GM19395 (cell line): ENCODE results near the gene EDEM1.
"Not testable (repeated sequence)": the region's sequence is repeated elsewhere in the genome, so short reads cannot be mapped to it uniquely, and the experiment has no call there.

ENCODE experiments used
- ATAC-seq: cut with Tn5 transposase; IDR thresholded peaks from one replicate; pipeline ENCODE4 v1.9.1; 2021; ENCODE audit warnings: mild to moderate bottlenecking, moderate library complexity; ENCODE audit not compliant: unreplicated experiment

EDEM1 gene

GRCh38 chr3:5229414-5229813, 41.9 kb downstream of the EDEM1 start:
- ATAC-seq = no peak

- ATAC-seq = no peak
These were observed 43.6 kb downstream of the EDEM1 start for GRCh38 chr3:5231074-5231473.

- ATAC-seq = no peak
These were observed 44.0 kb downstream of the EDEM1 start for GRCh38 chr3:5231487-5231886.

- ATAC-seq = no peak
These were observed 45.1 kb downstream of the EDEM1 start for GRCh38 chr3:5232570-5232969.

GRCh38 chr3:5233026-5233425, 45.5 kb downstream of the EDEM1 start:
- no peak for ATAC-seq

GRCh38 chr3:5235655-5236054, 48.1 kb downstream of the EDEM1 start:
- no peak for ATAC-seq

GRCh38 chr3:5238545-5238944, 51.0 kb downstream of the EDEM1 start:
- ATAC-seq = no peak

GRCh38 chr3:5239602-5240001, 52.1 kb downstream of the EDEM1 start:
- ATAC-seq = no peak

GRCh38 chr3:5240740-5241139, 53.2 kb downstream of the EDEM1 start:
- no peak for ATAC-seq

- not testable (repeated sequence) for ATAC-seq
These were observed 55.3 kb downstream of the EDEM1 start for GRCh38 chr3:5242785-5243184.

GRCh38 chr3:5245927-5246326, 58.4 kb downstream of the EDEM1 start:
- no peak for ATAC-seq

GRCh38 chr3:5248822-5249221, 61.3 kb downstream of the EDEM1 start:
- ATAC-seq = no peak

GRCh38 chr3:5250467-5251195, 63.1 kb downstream of the EDEM1 start:
- ATAC-seq = no peak

- no peak for ATAC-seq
These were observed 63.7 kb downstream of the EDEM1 start for GRCh38 chr3:5251196-5251583.

- ATAC-seq = no peak
These were observed 64.6 kb downstream of the EDEM1 start for GRCh38 chr3:5252131-5252530.

- ATAC-seq = no peak
These were observed 67.0 kb downstream of the EDEM1 start for GRCh38 chr3:5254281-5255048.

- no peak for ATAC-seq
These were observed 68.2 kb downstream of the EDEM1 start for GRCh38 chr3:5255404-5256344.

- no peak for ATAC-seq
These were observed 71.0 kb downstream of the EDEM1 start for GRCh38 chr3:5258526-5258925.

GRCh38 chr3:5260992-5261501, 73.5 kb downstream of the EDEM1 start:
- no peak for ATAC-seq

GRCh38 chr3:5262507-5262906, 75.0 kb downstream of the EDEM1 start:
- ATAC-seq = no peak

GRCh38 chr3:5264093-5264600, 76.6 kb downstream of the EDEM1 start:
- no peak for ATAC-seq
